Lung (tissue), 12 donors: Measurements from ENCODE around the gene TRIM17. TPM values are rescaled to one million over a fixed set of nuclear protein-coding genes. Genes with fewer than 3 reads are reported as not detected.
A peak's percentile ranks its signal among the peaks of the same experiment; 100 is the strongest.

Experiments
- ATAC-seq: fragments of 200-7000 bp; cut with Tn5 transposase; one replicate; pipeline ENCODE4 v1.9.1; 2020; ENCODE audit warnings: moderate number of reproducible peaks; ENCODE audit not compliant: insufficient read depth, low FRiP score
- DNase-seq, 3 donors: peaks; one replicate each; pipeline ENCODE4 v3.0.0-alpha.2; 2013 to 2017
- H3K27ac ChIP-seq, 2 donors: one replicate each; pipeline ENCODE4 v1.5.1; 2013; ENCODE audit warnings: mild to moderate bottlenecking in 2 of 2, moderate library complexity in 2 of 2, control low read depth in 1 of 2, inconsistent platforms in 1 of 2, low read depth in 1 of 2, low read length in 1 of 2
- H3K27me3 ChIP-seq, 3 donors: one replicate each; pipeline ENCODE4 v1.5.1; 2013; ENCODE audit warnings: low read length in 2 of 3; ENCODE audit not compliant: control insufficient read depth in 3 of 3, insufficient read depth in 3 of 3
- H3K36me3 ChIP-seq, 4 donors: one replicate each; pipeline ENCODE4 v1.5.1; 2013; ENCODE audit warnings: low read length in 4 of 4, mild to moderate bottlenecking in 1 of 4, moderate library complexity in 1 of 4; ENCODE audit not compliant: control insufficient read depth in 4 of 4, insufficient read depth in 4 of 4
- H3K4me1 ChIP-seq, 5 donors: one replicate each; pipeline ENCODE4 v1.5.1; 2013; ENCODE audit warnings: low read length in 5 of 5, mild to moderate bottlenecking in 2 of 5, moderate library complexity in 1 of 5; ENCODE audit not compliant: control insufficient read depth in 5 of 5, insufficient read depth in 5 of 5
- H3K4me3 ChIP-seq: one replicate; pipeline ENCODE4 v1.5.1; 2013; ENCODE audit warnings: mild to moderate bottlenecking, control low read depth, moderate library complexity
- H3K9ac ChIP-seq, 2 donors: one replicate each; pipeline ENCODE4 v1.5.1; 2013; ENCODE audit warnings: low read length in 2 of 2, control low read depth in 1 of 2; ENCODE audit not compliant: insufficient read depth in 1 of 2
- H3K9me3 ChIP-seq, 4 donors: one replicate each; pipeline ENCODE4 v1.5.1; 2013; ENCODE audit warnings: low read length in 3 of 4, mild to moderate bottlenecking in 1 of 4, moderate library complexity in 1 of 4; ENCODE audit not compliant: control insufficient read depth in 4 of 4, insufficient read depth in 3 of 4
- WGBS, 2 donors: extraction: QIAGEN DNeasy Blood & Tissue Kit; methylation state at CpG; one replicate each; pipeline ENCODE4 v1.1.7; 2013; 5-methylcytosine and 5-hydroxymethylcytosine counted together
- polyA plus RNA-seq, 2 donors: library from polyadenylated mRNA; stranded (reverse); fragments of 200-250 nt; gene quantifications; one replicate each; pipeline ENCODE4 v1.2.1, GENCODE V29; 2013
- total RNA-seq, 2 donors: library from RNA; depleted of rRNA in 1 of 2; stranded (reverse); fragments of >200 nt in 1 of 2; gene quantifications; one replicate each; pipeline ENCODE4 v1.2.1, GENCODE V29; 2014 to 2021
- TF ChIP-seq, protein P1 (sequence below): IDR thresholded peaks from 2 replicates; pipeline ENCODE4 v1.5.1; 2012; ENCODE audit warnings: mild to moderate bottlenecking; ENCODE audit errors: control extremely low read depth, extremely low read depth
- donor health status: control.
- donor health status: control.
- donor health status: Bipolar disorder and iron deficiency.
- donor health status: healthy.
- donor health status: DM: yes; HTN: yes; CAD: no.

Gene TRIM17
- total and polyA plus RNA-seq, 4 donors = 1.0 to 3.3 (median 1.8) TPM

DNA sequence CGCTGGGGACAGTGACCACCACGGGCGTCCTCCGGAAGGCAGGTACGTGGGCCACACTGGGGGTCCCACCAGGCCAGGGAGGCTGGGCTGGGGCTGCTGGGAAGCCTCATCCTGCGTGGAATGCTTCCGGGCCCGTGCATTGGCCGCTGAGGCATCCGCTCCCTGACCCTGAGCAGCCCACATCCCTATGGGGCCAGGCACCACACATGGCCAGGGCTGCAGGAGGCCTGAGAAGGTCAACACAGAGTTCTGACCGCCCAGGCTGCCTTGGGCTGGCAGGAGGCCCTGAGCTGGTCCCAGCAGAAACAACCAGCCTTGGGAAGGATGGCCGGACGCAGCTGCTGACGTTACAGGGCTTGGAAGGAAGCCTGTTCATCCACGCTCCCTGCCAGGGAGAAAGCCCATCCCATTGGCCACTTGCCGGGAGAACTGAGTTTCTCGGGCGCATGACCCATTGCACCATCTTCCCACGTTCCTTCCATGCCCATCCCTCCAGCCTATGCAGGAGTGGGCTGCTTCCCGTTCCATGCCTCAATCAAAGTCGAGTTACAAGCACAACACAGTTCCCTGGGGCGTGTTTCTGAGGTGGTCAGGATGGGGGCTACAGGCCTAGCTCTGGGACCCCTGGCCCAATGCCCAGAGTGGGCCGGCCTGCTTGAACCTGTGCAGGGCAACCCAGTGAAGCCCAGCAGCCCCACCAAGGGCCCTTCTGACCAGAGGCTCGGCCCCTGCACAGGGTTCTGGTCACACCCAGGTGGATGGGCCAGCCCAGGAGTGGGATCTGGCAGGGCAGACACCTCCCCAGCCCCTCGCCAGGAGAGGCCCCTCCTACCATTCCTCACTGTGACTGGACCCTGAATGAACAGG is 41.7 kb downstream of the TRIM17 start:
- Histone ChIP-seq H3K27me3 (no peaks in the 10 kb centered on the region), H3K4me1 (peaks cover 0 to 28% (median 8%) of the 10 kb centered on the region in 5 donors), H3K27ac (peak overlapping the region in 1 of 2 donors; percentile 88), H3K36me3 (peaks cover 0 to 5% (median 3%) of the 10 kb centered on the region in 4 donors), H3K9me3 (no peaks in the 10 kb centered on the region), H3K4me3 (no peak overlapping the region), H3K9ac (no peak overlapping the region)
- TF ChIP-seq, protein P1, sequence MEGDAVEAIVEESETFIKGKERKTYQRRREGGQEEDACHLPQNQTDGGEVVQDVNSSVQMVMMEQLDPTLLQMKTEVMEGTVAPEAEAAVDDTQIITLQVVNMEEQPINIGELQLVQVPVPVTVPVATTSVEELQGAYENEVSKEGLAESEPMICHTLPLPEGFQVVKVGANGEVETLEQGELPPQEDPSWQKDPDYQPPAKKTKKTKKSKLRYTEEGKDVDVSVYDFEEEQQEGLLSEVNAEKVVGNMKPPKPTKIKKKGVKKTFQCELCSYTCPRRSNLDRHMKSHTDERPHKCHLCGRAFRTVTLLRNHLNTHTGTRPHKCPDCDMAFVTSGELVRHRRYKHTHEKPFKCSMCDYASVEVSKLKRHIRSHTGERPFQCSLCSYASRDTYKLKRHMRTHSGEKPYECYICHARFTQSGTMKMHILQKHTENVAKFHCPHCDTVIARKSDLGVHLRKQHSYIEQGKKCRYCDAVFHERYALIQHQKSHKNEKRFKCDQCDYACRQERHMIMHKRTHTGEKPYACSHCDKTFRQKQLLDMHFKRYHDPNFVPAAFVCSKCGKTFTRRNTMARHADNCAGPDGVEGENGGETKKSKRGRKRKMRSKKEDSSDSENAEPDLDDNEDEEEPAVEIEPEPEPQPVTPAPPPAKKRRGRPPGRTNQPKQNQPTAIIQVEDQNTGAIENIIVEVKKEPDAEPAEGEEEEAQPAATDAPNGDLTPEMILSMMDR = no peak
- DNase-seq (peak; percentile 89 to 95 (median 93)), ATAC-seq (no peak)
- 81 to 85% methylated on average over 24 to 25 of the region's 25 CpGs for WGBS, 2 donors

DNA sequence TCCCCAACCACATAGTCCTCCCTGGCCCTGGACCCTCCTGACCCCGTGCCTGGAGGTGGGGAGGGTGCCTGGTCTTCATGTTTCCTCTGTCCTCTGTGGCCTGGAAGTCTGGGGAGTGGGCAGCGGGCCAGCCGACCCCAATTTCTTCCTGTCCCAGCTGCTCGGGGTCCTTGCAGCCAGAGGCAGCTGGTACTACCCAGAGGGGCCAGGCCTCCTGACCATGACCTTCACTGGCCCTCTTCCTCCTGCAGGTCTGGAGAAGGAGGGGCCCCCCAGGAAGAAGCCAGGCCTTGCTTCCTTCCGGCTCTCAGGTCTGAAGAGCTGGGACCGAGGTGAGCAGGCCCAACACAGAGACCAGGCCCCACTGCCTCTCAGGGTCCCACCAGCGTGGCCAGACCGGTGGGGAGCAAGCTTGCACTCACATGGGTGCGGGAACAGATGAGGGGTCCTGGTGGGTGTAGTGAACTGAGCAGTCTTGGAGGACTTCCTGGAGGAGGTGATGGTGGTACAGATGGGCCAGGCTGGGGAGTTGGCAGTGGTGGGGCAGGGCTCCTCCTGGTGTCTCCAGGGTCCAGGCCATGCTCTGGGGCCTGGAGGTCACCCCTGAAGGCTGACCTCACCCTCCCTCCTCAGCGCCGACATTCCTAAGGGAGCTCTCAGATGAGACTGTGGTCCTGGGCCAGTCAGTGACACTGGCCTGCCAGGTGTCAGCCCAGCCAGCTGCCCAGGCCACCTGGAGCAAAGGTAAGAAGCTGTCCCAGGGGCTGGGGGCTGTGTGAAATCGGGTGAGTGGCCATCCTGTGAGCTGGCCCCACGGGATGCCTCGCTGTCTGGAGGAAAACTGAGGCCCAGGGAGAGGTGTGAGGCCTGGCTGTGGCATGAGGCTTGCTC is 42.7 kb downstream of the TRIM17 start:
- peaks cover 0 to 5% (median 3%) of the 10 kb centered on the region in 4 donors for H3K36me3 ChIP-seq

DNA sequence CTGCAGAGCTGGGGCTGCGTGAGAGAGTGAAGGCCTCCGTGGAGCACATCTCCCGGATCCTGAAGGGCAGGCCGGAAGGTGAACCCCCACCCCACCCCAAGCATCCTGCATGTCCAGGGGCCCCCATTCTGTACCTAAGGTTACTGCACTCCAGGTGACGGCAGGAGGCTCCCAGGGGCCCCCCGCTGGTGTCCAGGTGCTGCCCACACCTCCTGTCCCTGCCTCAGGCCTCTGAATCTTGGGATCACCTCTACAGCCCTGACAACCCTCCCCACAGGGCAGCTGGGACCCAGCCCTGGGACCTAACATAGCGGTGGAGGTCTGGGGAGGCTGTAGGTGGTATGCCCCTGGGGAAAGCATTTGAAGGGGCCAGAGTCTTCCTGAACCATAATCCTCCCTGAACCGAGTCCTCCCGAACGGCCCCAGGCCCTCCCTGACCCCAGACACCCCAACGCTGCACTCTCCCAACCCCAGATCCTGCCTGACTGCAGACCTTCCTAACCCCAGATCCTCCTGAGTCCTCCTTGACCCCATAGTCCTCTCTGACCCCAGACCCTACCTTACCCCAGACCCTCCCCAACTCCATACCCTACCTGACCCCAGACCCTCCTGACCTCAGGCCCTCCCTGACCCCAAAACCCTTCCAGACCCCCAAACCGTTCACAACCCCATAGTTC is 43.5 kb downstream of the TRIM17 start:
- ATAC-seq = no peak
- Histone ChIP-seq H3K27ac (peak overlapping the region in 1 of 2 donors; percentile 88), H3K4me1 (peaks cover 0 to 16% (median 5%) of the 10 kb centered on the region in 5 donors), H3K27me3 (no peaks in the 10 kb centered on the region), H3K4me3 (no peak overlapping the region), H3K9me3 (no peaks in the 10 kb centered on the region), H3K9ac (no peak overlapping the region), H3K36me3 (peaks cover 0 to 5% (median 3%) of the 10 kb centered on the region in 4 donors)
- peak in 1 of 3 donors; percentile 11 for DNase-seq
- TF ChIP-seq, protein P1 = no peak
- 78 to 93% methylated on average over 12 of the region's 12 CpGs for WGBS, 2 donors

More for the DNA sequence above, 42.7 kb downstream of the TRIM17 start:
- Histone ChIP-seq H3K4me1 (peaks cover 0 to 20% (median 5%) of the 10 kb centered on the region in 5 donors), H3K9me3 (no peaks in the 10 kb centered on the region), H3K4me3 (no peak overlapping the region), H3K27me3 (no peaks in the 10 kb centered on the region), H3K9ac (no peak overlapping the region), H3K27ac (peak overlapping the region in 1 of 2 donors; percentile 88)
- WGBS, 2 donors = 85 to 88% methylated on average over 13 to 14 of the region's 14 CpGs
- no peak for ATAC-seq
- TF ChIP-seq, protein P1 = no peak
- peak in 1 of 3 donors; percentile 13 for DNase-seq
